Measurements from ENCODE around the gene ASCL5. TPM values are rescaled to one million over a fixed set of nuclear protein-coding genes. Genes with fewer than 3 reads are reported as not detected.
A peak's percentile ranks its signal among the peaks of the same experiment; 100 is the strongest.

The ASCL5 gene
- total RNA-seq, 1 experiment from 2014 or later: not detected

GRCh38 chr1:201136355-201137023, 9.5 kb upstream of the ASCL5 start:
- no peak for DNase-seq (ENCODE audit: low spot score)

- DNase-seq (ENCODE audit: low spot score): no peak
Observed at GRCh38 chr1:201134405-201134804, 7.4 kb upstream of the ASCL5 start.

- DNase-seq (ENCODE audit: low spot score): no peak
Observed at GRCh38 chr1:201131398-201131797, 4.4 kb upstream of the ASCL5 start.

- DNase-seq (ENCODE audit: low spot score): no peak
Observed at GRCh38 chr1:201128962-201129361, 2.0 kb upstream of the ASCL5 start.

GRCh38 chr1:201128476-201128875, 1.5 kb upstream of the ASCL5 start:
- no peak for DNase-seq (ENCODE audit: low spot score)

GRCh38 chr1:201127755-201128455, 921 bp upstream of the ASCL5 start:
- no peak for DNase-seq (ENCODE audit: low spot score)

GRCh38 chr1:201126463-201126831, 537 bp downstream of the ASCL5 start:
- DNase-seq (ENCODE audit: low spot score): no peak

GRCh38 chr1:201125800-201126199, 1.2 kb downstream of the ASCL5 start:
- no peak for DNase-seq (ENCODE audit: low spot score)

- no peak for DNase-seq (ENCODE audit: low spot score)
Observed at GRCh38 chr1:201125019-201125418, 2.0 kb downstream of the ASCL5 start.

- DNase-seq (ENCODE audit: low spot score): no peak
Observed at GRCh38 chr1:201123866-201124265, 3.1 kb downstream of the ASCL5 start.

GRCh38 chr1:201122321-201122957, 4.5 kb downstream of the ASCL5 start:
- DNase-seq (ENCODE audit: low spot score): peak; percentile 32

- peak; percentile 66 for DNase-seq (ENCODE audit: low spot score)
Observed at GRCh38 chr1:201119206-201120197, 7.5 kb downstream of the ASCL5 start.

GRCh38 chr1:201116091-201116490, 10.9 kb downstream of the ASCL5 start:
- no peak for DNase-seq (ENCODE audit: low spot score)

GRCh38 chr1:201115390-201115937, 11.5 kb downstream of the ASCL5 start:
- DNase-seq (ENCODE audit: low spot score): no peak

- DNase-seq (ENCODE audit: low spot score): peak; percentile 95
Observed at GRCh38 chr1:201114245-201115131, 12.5 kb downstream of the ASCL5 start.

- no peak for DNase-seq (ENCODE audit: low spot score)
Observed at GRCh38 chr1:201113451-201114244, 13.3 kb downstream of the ASCL5 start.

GRCh38 chr1:201112926-201113325, 14.1 kb downstream of the ASCL5 start:
- no peak for DNase-seq (ENCODE audit: low spot score)

GRCh38 chr1:201112173-201112731, 14.7 kb downstream of the ASCL5 start, which contains the start of gene CACNA1S:
CACNA1S (minus strand) TSS chr1:201112426; CDS start chr1:201112339, 87 bp downstream.
- no peak for DNase-seq (ENCODE audit: low spot score)

GRCh38 chr1:201111672-201112071, 15.3 kb downstream of the ASCL5 start:
- DNase-seq (ENCODE audit: low spot score): no peak

Measured in HT-29 (cell line).